IMR-90 (cell line): ENCODE results near the gene INPP5D.

Source experiments
- BHLHE40 ChIP-seq: fragments of 150-350 bp; IDR thresholded peaks from 2 replicates; pipeline ENCODE4 v1.6.1; 2016; ENCODE audit warnings: mild to moderate bottlenecking, low read depth, low read length
- CEBPB ChIP-seq: IDR thresholded peaks from 2 replicates; pipeline ENCODE4 v1.6.1; 2012; ENCODE audit warnings: low read depth, low read length, improper control_type of control experiment
- FOS ChIP-seq: fragments of 150-350 bp; IDR thresholded peaks from 2 replicates; pipeline ENCODE4 v1.6.1; 2016; ENCODE audit warnings: low read depth, low read length
- MAFK ChIP-seq: IDR thresholded peaks from 2 replicates; pipeline ENCODE4 v1.6.1; 2012; ENCODE audit warnings: low read depth, low read length, improper control_type of control experiment
- MXI1 ChIP-seq: IDR thresholded peaks from 2 replicates; pipeline ENCODE4 v1.6.1; 2012; ENCODE audit warnings: low read depth, mild to moderate bottlenecking, low read length, moderate library complexity, borderline replicate concordance
- POLR2A ChIP-seq: IDR thresholded peaks from 2 replicates; pipeline ENCODE4 v1.6.1; 2012; ENCODE audit warnings: mild to moderate bottlenecking, low read depth, low read length
- RAD21 ChIP-seq: IDR thresholded peaks from 2 replicates; pipeline ENCODE4 v1.6.1; 2012; ENCODE audit warnings: low read length, improper control_type of control experiment
- RCOR1 ChIP-seq: IDR thresholded peaks from 2 replicates; pipeline ENCODE4 v1.6.1; 2012; ENCODE audit warnings: mild to moderate bottlenecking, low read length, improper control_type of control experiment; ENCODE audit not compliant: insufficient replicate concordance
- RFX5 ChIP-seq: IDR thresholded peaks from 2 replicates; pipeline ENCODE4 v1.8.0; 2012; ENCODE audit warnings: low read depth, mild to moderate bottlenecking, low read length, moderate library complexity
- SMC3 ChIP-seq: fragments of 150-350 bp; IDR thresholded peaks from 2 replicates; pipeline ENCODE4 v1.6.1; 2016; ENCODE audit warnings: low read depth, mild to moderate bottlenecking, antibody characterized with exemption, low read length, moderate library complexity
- TF ChIP-seq, protein P1 (sequence below): conservative IDR thresholded peaks from 2 replicates; pipeline ENCODE4 v1.5.1; 2012; ENCODE audit warnings: mild to moderate bottlenecking, low read depth, low read length, improper control_type of control experiment
- TF ChIP-seq, protein P2 (sequence below): fragments of 150-350 bp; IDR thresholded peaks from 2 replicates; pipeline ENCODE4 v1.6.1; 2016; ENCODE audit warnings: low read depth, mild to moderate bottlenecking, low read length, moderate library complexity, borderline replicate concordance

GRCh38 chr2:233185330-233185729 lies 125.2 kb downstream of the INPP5D start:
- TF ChIP-seq, protein P1, sequence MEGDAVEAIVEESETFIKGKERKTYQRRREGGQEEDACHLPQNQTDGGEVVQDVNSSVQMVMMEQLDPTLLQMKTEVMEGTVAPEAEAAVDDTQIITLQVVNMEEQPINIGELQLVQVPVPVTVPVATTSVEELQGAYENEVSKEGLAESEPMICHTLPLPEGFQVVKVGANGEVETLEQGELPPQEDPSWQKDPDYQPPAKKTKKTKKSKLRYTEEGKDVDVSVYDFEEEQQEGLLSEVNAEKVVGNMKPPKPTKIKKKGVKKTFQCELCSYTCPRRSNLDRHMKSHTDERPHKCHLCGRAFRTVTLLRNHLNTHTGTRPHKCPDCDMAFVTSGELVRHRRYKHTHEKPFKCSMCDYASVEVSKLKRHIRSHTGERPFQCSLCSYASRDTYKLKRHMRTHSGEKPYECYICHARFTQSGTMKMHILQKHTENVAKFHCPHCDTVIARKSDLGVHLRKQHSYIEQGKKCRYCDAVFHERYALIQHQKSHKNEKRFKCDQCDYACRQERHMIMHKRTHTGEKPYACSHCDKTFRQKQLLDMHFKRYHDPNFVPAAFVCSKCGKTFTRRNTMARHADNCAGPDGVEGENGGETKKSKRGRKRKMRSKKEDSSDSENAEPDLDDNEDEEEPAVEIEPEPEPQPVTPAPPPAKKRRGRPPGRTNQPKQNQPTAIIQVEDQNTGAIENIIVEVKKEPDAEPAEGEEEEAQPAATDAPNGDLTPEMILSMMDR, result no peak
- no peak for TF ChIP-seq RCOR1
- TF ChIP-seq POLR2A, result no peak
- TF ChIP-seq RAD21, result no peak
- no peak for TF ChIP-seq RFX5
- TF ChIP-seq, protein P2, sequence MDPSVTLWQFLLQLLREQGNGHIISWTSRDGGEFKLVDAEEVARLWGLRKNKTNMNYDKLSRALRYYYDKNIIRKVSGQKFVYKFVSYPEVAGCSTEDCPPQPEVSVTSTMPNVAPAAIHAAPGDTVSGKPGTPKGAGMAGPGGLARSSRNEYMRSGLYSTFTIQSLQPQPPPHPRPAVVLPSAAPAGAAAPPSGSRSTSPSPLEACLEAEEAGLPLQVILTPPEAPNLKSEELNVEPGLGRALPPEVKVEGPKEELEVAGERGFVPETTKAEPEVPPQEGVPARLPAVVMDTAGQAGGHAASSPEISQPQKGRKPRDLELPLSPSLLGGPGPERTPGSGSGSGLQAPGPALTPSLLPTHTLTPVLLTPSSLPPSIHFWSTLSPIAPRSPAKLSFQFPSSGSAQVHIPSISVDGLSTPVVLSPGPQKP, result no peak
- no peak for TF ChIP-seq MXI1
- TF ChIP-seq CEBPB, result no peak
- no peak for TF ChIP-seq BHLHE40
- no peak for TF ChIP-seq MAFK
- TF ChIP-seq SMC3, result no peak
- no peak for TF ChIP-seq FOS
